ENCODE results near the gene LRRC53.

The LRRC53 gene

GRCh38 chr1:74420467-74420866 is 91.9 kb downstream of the LRRC53 start:
- Histone ChIP-seq H3K4me3 (ENCODE audit: low read length) (no peak overlapping the region), H3K9me2 (replicated peaks; ENCODE audit: control insufficient read depth, low read length) (no peaks in the 10 kb centered on the region), H3K27ac (ENCODE audit: low read depth, low read length) (no peak overlapping the region), H4K20me1 (ENCODE audit: control insufficient read depth, insufficient read depth, low read depth, low read length) (no peaks in the 10 kb centered on the region), H3K36me3 (ENCODE audit: control insufficient read depth, low read length) (no peaks in the 10 kb centered on the region), H3K4me2 (ENCODE audit: low read length) (no peak overlapping the region), H3K79me2 (ENCODE audit: control insufficient read depth, low read length) (no peaks in the 10 kb centered on the region), H3F3A (ENCODE audit: control insufficient read depth, insufficient read depth) (no peaks in the 10 kb centered on the region), H3K4me1 (ENCODE audit: control insufficient read depth, low read length) (no peaks in the 10 kb centered on the region), H3K27me3 (ENCODE audit: control insufficient read depth, low read length) (no peaks in the 10 kb centered on the region), H3K9me3 (ENCODE audit: control insufficient read depth, insufficient read depth, low read length) (no peaks in the 10 kb centered on the region)
- TF ChIP-seq EZH2phosphoT487 (IDR thresholded peaks at IDR 0.05; ENCODE audit: borderline replicate concordance, low read length) (no peak), CTCF (IDR thresholded peaks at IDR 0.05; ENCODE audit: low read depth, low read length, poor library complexity, severe bottlenecking) (no peak)
